HepG2 (cell line): Measurements from ENCODE around the gene CYP2W1. TPM values are rescaled to one million over a fixed set of nuclear protein-coding genes. Genes with fewer than 3 reads are reported as not detected.

ENCODE experiments used
- ARNT ChIP-seq: fragments of 450-650 bp; IDR thresholded peaks from 2 replicates; pipeline ENCODE4 v1.6.1; 2017
- E2F2 ChIP-seq: sonication (generic); formaldehyde crosslinking; IDR thresholded peaks from 2 replicates; pipeline ENCODE4 v1.4.0; 2020; ENCODE audit warnings: missing genetic modification reagents, borderline replicate concordance
- FOSL2 ChIP-seq: sonication (generic); formaldehyde crosslinking; IDR thresholded peaks from 2 replicates; pipeline ENCODE4 v1.4.0; 2020; ENCODE audit warnings: missing genetic modification reagents
- GLMP ChIP-seq: sonication (generic); formaldehyde crosslinking; IDR thresholded peaks from 2 replicates; pipeline ENCODE4 v1.9.0; 2021; ENCODE audit warnings: missing genetic modification reagents, mild to moderate bottlenecking, borderline replicate concordance
- IKZF1 ChIP-seq: fragments of 450-650 bp; IDR thresholded peaks from 2 replicates; pipeline ENCODE4 v1.7.1; 2016
- NR2F2 ChIP-seq: IDR thresholded peaks from 2 replicates; pipeline ENCODE4 v1.6.1; 2012; ENCODE audit warnings: low read depth, inconsistent platforms, borderline replicate concordance
- PAF1 ChIP-seq: IDR thresholded peaks from 2 replicates; pipeline ENCODE4 v1.6.1; 2016; ENCODE audit warnings: missing genetic modification reagents, missing compliant biosample characterization
- PRDM15 ChIP-seq: sonication (generic); formaldehyde crosslinking; IDR thresholded peaks from 2 replicates; pipeline ENCODE4 v1.4.0; 2020; ENCODE audit warnings: missing genetic modification reagents
- RBFOX2 ChIP-seq: fragments of 200-400 bp; formaldehyde crosslinking; IDR thresholded peaks from 2 replicates; pipeline ENCODE4 v1.6.1; 2017; ENCODE audit warnings: low read depth, mild to moderate bottlenecking, low read length
- RORA ChIP-seq: sonication (generic); formaldehyde crosslinking; IDR thresholded peaks from 2 replicates; pipeline ENCODE4 v1.5.0; 2020; ENCODE audit warnings: mild to moderate bottlenecking, missing genetic modification reagents, moderate library complexity
- SMC3 ChIP-seq: IDR thresholded peaks from 2 replicates; pipeline ENCODE4 v1.6.1; 2011; ENCODE audit warnings: low read length, improper control_type of control experiment
- TAF1 ChIP-seq: sonication (generic); formaldehyde crosslinking; IDR thresholded peaks from 2 replicates; pipeline ENCODE4 v1.4.0; 2020; ENCODE audit warnings: missing genetic modification reagents
- TEAD3 ChIP-seq: optimal IDR thresholded peaks from 2 replicates; pipeline ENCODE3; 2016; ENCODE audit warnings: borderline replicate concordance
- ZNF143 ChIP-seq: sonication (generic); formaldehyde crosslinking; IDR thresholded peaks from 2 replicates; pipeline ENCODE4 v1.4.0; 2020; ENCODE audit warnings: missing genetic modification reagents
- ZNF20 ChIP-seq: sonication (generic); formaldehyde crosslinking; IDR thresholded peaks from 2 replicates; pipeline ENCODE4 v1.4.0; 2020; ENCODE audit warnings: mild to moderate bottlenecking, moderate library complexity, missing genetic modification reagents
- ZNF550 ChIP-seq: sonication (generic); formaldehyde crosslinking; IDR thresholded peaks from 2 replicates; pipeline ENCODE4 v1.4.0; 2020; ENCODE audit warnings: mild to moderate bottlenecking, missing genetic modification reagents, borderline replicate concordance
- ZNF672 ChIP-seq: sonication (generic); formaldehyde crosslinking; IDR thresholded peaks from 2 replicates; pipeline ENCODE4 v1.8.1; 2022; ENCODE audit warnings: missing genetic modification reagents
- ZNF7 ChIP-seq: IDR thresholded peaks from 2 replicates; pipeline ENCODE4 v1.6.1; 2016; ENCODE audit warnings: missing biosample characterization, missing genetic modification reagents
- polyA plus RNA-seq, 8 experiments: library from polyadenylated mRNA; depleted of rRNA in 3 of 8; stranded (reverse) in 7 of 8; unstranded in 1 of 8; fragments of >200 nt; fragmentation: Illumina TruSeq in 4 of 8; extraction: Trizol in 4 of 8; gene quantifications; 2 replicates each; pipeline versions ENCODE4 v1.2.1 to v1.2.3, GENCODE V29; 2011 to 2016; ENCODE audit warnings: low read depth in 4 of 8, missing spikeins in 1 of 8, mixed read lengths in 1 of 8; ENCODE audit not compliant: insufficient read depth in 1 of 8
- total RNA-seq, 5 experiments: library from RNA; depleted of rRNA; stranded (reverse); fragments of >200 nt; fragmentation: Illumina TruSeq; extraction: Trizol; gene quantifications; 2 replicates each; pipeline ENCODE4 v1.2.3, GENCODE V29; 2016; ENCODE audit warnings: low read depth in 1 of 5

The CYP2W1 gene
- total and polyA plus RNA-seq, 2 of the 13 experiments (the other 11 are each of a cell fraction or from before 2014, with no cell fraction given), result 19.5 to 31.7 TPM

GRCh38 chr7:975702-976473, 7.1 kb upstream of the CYP2W1 start (continued):
- TF ChIP-seq FOSL2 (CRISPR knock-in tag) (no peak), PAF1 (CRISPR knock-in tag) (no peak), IKZF1 (no peak), SMC3 (no peak), NR2F2 (no peak), ZNF550 (CRISPR knock-in tag) (no peak), ZNF20 (no peak), ZNF672 (CRISPR knock-in tag) (no peak), E2F2 (no peak), GLMP (CRISPR knock-in tag) (no peak), TEAD3 (CRISPR knock-in tag) (no peak), TAF1 (CRISPR knock-in tag) (no peak), RBFOX2 (peak; percentile 32), ARNT (no peak), PRDM15 (CRISPR knock-in tag) (no peak), ZNF7 (CRISPR knock-in tag) (no peak), ZNF143 (CRISPR knock-in tag) (no peak), RORA (CRISPR knock-in tag) (no peak)
